ENCODE data around the gene SHLD2.
"Not testable (repeated sequence)": the region's sequence is repeated elsewhere in the genome, so short reads cannot be mapped to it uniquely, and the experiment has no call there.

SHLD2 gene

GRCh38 chr10:87145598-87145997 lies 50.6 kb downstream of the SHLD2 start:
- DNase-seq (ENCODE audit: low read depth): not testable (repeated sequence)

GRCh38 chr10:87149020-87149609 lies 54.1 kb downstream of the SHLD2 start:
- peak; percentile 13 for DNase-seq (ENCODE audit: low read depth)

GRCh38 chr10:87151516-87151915 lies 56.5 kb downstream of the SHLD2 start:
- not testable (repeated sequence) for DNase-seq (ENCODE audit: low read depth)

DNA sequence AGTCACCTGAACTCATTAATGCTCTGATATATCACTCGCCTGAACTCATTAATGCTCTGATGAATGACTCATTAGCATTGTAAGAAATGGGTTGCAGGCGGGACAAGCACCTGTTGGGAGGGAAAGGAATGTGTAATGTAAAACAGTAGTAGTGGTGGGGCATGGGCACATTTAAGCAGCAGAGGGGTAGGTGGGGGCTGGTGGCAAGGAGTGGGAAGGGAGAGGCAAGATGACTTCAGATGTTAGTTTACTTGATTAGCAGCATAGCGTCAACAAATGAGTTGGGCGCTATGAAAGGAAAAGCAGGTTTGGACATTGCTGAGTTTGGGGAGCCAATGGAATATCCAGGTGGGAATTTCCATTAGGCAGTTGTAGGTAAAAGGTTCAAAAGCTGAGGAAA lies 61.8 kb downstream of the SHLD2 start:
- not testable (repeated sequence) for DNase-seq (ENCODE audit: low read depth)

GRCh38 chr10:87157821-87158220 lies 62.8 kb downstream of the SHLD2 start:
- peak; percentile 86 for DNase-seq (ENCODE audit: low read depth)

GRCh38 chr10:87162703-87163293 lies 67.8 kb downstream of the SHLD2 start:
- DNase-seq (ENCODE audit: low read depth): peak; percentile 88

DNA sequence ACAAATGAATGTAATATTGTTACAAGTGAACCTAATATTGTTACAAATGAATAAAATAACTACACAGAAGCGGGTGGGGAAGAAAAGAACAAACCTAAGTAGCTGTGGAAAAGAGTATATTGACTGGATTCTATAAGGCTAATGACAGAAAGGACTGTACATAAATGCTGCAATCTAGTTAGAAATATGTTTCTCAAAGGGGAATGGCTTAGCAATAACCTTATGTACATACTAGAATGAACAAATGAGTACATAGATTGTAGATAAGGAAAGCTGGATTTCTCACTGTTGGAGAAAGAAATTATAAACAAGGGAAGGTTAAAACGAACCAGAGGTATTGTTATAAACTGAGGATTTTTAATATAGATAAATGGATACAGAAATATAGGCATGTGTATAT lies 68.4 kb downstream of the SHLD2 start:
- DNase-seq (ENCODE audit: low read depth): not testable (repeated sequence)

GRCh38 chr10:87169857-87170256 lies 74.9 kb downstream of the SHLD2 start:
- not testable (repeated sequence) for DNase-seq (ENCODE audit: low read depth)

- not testable (repeated sequence) for DNase-seq (ENCODE audit: low read depth)
Observed at GRCh38 chr10:87170705-87171104, 75.7 kb downstream of the SHLD2 start.

- not testable (repeated sequence) for DNase-seq (ENCODE audit: low read depth)
Observed at GRCh38 chr10:87171670-87172069, 76.7 kb downstream of the SHLD2 start.

DNA sequence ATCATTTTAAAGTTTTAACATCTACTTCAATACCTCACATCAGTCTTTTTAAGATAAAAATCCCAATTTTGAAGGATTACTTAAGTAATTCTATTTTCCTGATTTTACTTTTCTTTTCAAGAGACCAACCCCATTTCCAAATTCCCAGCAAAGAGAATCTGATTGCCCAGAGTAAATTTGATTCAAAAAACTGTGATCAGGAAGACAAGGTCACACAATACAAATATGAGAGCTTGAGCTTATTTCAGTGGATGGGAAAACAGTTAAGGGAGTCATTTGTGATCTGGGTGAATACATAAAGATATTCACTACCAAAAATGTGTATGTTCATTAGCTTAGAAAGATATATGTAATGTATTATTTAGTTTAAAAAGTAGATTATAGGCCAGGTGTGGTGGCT lies 77.2 kb downstream of the SHLD2 start:
- not testable (repeated sequence) for DNase-seq (ENCODE audit: low read depth)

GRCh38 chr10:87177587-87177986 lies 82.6 kb downstream of the SHLD2 start:
- DNase-seq (ENCODE audit: low read depth): not testable (repeated sequence)

DNA sequence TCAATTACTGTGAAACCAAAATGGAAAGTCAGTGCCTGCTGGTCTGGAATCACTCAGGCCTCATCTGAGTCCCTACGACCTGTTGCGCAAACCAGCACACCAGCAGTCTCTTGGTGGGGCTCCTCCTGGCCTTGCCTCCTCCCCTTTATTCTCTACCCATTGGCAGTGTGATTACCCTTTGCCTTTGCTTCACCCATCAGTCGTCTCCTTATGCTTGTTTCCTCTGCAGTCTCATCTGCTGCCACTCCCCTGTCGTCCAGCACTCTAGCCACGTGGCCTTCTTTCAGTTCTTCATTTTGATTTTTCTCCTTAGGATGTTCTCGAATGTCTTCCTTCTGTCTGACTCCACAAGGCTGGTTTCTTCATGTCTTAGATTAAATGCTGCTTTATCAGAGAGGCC lies 89.4 kb downstream of the SHLD2 start:
- DNase-seq (ENCODE audit: low read depth): peak; percentile 17

GRCh38 chr10:87186016-87186415 lies 91.0 kb downstream of the SHLD2 start:
- not testable (repeated sequence) for DNase-seq (ENCODE audit: low read depth)

DNA sequence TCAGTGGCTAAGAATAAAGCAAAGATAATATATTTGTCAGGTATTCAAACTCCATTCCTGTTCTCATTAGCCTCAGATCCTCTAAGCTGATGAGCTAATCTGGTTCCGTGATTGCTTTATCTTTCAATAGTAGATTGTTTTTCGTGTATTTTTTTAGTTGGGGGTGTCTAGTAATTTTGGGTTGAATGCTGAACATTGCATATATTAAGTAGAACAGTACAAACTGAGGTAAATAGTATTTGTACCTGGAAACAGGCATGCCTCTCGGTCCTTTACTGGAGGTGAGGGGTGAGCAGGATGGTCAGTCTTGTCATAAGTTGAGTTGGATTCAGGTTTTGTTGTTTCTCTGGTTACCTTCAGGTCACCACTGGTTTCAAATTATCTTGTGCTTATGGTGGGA lies 92.6 kb downstream of the SHLD2 start:
- DNase-seq (ENCODE audit: low read depth): not testable (repeated sequence)

DNA sequence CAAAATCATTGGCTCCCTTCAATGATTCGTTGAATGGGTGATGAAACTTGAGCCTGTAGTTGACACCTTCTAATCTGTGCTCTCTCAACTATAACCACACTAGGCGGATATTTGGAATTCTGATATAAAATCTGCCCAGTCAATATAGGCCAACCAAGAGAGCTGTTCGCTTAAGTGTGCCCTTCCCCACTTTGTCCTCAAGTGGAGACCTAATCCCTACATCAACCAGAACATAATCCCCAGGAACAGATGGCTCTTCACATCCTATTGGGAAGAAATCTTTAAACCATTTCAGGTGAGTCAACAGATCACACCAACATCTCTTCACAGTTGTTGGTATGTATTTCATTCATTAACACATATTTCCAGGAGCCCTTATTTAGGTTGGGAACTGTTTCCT lies 96.8 kb downstream of the SHLD2 start:
- not testable (repeated sequence) for DNase-seq (ENCODE audit: low read depth)

- DNase-seq (ENCODE audit: low read depth): peak; percentile 8
Observed at GRCh38 chr10:87200924-87201323, 105.9 kb downstream of the SHLD2 start.

DNA sequence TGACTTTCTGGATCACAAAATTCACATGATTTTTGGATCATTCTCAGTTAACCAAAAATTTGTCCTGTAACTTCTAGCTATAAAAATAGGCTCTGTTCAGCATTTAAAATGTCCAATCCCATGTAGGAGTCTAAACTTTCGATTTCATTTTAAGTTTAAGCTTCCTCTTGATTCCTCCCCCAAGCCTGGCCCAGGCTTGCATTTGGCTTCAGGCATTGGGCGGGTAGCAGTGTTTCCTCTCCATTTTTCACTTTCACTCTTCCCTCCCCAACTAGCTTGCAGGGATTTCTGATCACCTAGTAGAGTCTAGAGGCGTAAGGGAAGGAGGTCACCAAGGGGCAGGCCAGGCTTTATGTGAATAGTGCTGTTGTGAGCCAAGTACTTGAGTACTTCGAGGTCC lies 109.8 kb downstream of the SHLD2 start:
- DNase-seq (ENCODE audit: low read depth): not testable (repeated sequence)

DNA sequence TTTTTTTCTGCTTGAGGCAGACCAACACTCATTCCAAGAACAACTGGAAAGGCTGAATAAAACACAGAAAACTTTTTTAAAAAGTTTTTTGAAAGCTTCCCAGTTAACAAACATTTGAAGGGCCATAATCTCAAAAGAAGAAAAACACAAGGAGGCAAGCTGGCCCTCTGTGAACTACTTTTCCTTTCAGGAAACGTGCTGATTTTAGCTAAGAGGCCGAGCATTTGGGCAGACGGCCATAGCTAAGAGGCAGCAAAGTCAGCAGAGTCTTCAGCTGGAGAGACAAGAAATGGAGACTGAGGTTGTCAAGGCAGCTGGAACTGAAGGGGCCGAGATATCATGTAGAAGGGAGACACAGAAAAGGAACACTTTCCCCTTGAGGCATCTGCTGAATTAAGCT lies 111.9 kb downstream of the SHLD2 start:
- not testable (repeated sequence) for DNase-seq (ENCODE audit: low read depth)

- peak; percentile 7 for DNase-seq (ENCODE audit: low read depth)
Observed at GRCh38 chr10:87210309-87210708, 115.3 kb downstream of the SHLD2 start.

DNA sequence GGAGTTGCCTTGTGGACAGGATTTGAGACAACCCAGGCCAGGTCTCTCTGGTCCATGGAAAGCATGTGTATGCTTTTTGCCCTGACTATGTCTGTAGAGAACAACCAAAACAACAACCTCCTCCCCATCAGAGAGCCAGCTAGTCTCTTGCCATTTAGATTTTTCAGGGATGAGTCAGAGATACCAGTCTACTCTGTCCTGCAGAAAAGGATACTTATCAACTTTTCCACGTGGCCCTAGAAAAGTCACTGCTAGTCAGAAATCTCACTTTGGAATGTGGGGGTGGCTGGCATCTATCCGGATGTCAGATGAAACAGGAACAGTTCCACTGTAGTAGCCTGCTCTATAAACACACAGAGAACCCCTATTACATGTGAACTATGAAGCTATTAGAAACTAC lies 116.8 kb downstream of the SHLD2 start:
- DNase-seq (ENCODE audit: low read depth): peak; percentile 58

DNA sequence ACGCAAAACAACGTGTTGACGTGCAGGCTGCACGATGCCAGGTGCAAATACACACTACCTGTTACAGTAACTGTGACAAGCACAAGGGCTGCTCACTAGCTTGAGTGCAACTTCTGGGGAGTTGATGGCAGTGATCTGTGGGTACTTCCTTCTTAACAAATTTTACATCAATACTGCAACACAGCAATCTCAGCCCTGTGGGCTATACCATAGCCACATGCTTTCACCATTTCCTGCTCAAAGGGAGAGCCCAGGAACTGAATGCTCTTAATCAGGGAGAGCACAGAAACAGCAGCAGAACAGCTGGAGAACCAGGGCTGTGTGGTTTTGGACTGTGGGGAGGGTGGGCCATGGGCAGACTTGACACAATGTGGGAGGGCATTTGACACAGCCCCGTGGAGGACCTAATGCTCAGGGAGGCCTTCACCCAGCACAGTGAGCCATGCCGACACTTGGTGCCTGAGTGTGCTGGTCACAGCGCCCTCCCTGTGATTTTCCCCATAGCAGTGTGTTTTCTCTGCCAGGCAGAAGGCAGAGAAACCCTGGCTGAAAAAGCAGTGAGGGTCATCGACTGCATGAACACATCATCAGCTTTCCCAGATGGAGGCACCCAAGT lies 118.3 kb downstream of the SHLD2 start:
- not testable (repeated sequence) for DNase-seq (ENCODE audit: low read depth)

GRCh38 chr10:87213806-87214205 lies 118.8 kb downstream of the SHLD2 start:
- DNase-seq (ENCODE audit: low read depth): not testable (repeated sequence)

Data from amniotic epithelial cell (primary cell).